ENCODE data around the gene TTBK1. TPM values are rescaled to one million over a fixed set of nuclear protein-coding genes. Genes with fewer than 3 reads are reported as not detected.
"Not testable (repeated sequence)": the region's sequence is repeated elsewhere in the genome, so short reads cannot be mapped to it uniquely, and the experiment has no call there.

Gene TTBK1
- total RNA-seq, 1 experiment from 2014 or later, result 0.79 TPM

DNA sequence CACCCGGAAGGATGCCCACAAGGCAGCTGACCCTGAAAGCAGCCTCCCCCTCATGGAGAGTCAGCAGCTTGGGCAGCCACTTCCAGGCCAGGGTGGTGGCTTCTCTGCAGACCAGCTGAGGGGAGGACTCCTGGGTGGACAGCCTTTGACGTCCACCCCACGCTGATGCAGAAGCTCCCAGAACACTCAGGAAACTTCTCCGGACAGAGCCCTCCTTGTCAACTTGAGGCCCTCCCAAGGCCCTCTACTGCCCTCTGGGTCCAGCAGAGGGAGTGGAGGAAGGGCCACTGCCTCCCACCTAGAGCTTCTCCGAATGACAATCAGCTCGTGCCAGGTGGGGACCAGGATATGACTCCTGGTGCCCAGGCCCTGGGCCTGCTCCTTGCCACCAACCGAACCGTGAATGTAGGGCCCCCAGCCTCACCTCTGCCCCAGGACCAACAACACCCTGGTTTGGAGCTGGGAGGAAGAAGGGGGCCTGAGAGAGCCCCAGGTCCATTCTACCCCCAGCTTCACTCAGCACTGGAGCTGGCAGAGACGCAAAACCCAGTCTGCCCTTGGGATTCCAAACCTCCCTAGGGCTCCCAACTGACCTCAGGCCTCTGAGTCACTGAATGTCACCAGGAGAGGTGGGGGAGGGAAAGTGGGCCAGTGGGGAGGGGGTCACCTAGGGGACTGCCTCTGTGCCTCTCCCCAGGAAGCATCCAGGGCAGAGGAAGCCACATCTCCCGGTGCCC lies 43.9 kb downstream of the TTBK1 start:
- no peak for DNase-seq (ENCODE audit: low spot score)

DNA sequence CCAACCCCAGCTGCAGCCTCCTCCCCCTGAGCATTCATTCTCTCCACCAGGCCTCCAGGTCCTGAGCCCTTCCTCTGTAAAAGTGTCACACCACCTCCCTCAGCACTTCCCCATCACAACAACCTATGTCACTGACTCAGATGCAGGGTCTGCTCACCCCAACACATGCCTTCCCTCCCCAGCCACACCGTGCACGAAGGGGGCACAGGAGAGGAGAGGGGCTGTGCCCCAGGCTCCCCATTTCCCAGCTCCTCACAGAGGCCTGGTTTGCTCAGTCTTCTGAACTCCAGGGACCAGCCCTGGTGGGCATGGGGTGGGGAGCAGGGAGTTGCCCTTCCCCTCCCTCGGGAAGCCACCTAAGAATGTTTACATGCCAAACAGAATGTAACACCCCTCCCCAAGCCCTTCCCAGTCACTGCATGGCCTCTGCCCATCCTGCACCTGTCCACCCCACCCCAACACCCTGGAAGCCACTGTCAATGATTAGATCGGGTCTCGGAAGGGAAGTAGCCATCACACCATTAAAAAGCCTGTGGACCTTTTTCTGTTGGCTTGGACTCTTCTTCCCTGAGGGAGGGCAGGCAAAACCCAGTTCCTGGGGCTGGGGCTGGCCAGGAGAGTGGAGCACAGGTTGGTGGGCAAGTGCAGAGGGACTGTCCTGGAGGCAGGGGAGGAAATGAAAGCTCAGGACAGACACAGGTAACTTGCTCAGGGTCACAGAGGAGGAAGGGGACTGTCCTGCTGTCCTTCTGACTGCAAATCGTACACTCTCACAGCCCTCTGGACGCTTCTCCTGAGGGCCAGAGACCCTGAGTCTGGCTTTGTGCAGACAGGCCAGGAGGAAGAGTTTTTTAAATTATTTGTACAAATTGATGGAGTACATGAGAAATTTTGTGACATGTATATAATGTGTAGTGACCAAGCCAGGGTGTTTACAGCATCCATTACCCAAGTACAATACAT lies 44.7 kb downstream of the TTBK1 start:
- no peak for DNase-seq (ENCODE audit: low spot score)

DNA sequence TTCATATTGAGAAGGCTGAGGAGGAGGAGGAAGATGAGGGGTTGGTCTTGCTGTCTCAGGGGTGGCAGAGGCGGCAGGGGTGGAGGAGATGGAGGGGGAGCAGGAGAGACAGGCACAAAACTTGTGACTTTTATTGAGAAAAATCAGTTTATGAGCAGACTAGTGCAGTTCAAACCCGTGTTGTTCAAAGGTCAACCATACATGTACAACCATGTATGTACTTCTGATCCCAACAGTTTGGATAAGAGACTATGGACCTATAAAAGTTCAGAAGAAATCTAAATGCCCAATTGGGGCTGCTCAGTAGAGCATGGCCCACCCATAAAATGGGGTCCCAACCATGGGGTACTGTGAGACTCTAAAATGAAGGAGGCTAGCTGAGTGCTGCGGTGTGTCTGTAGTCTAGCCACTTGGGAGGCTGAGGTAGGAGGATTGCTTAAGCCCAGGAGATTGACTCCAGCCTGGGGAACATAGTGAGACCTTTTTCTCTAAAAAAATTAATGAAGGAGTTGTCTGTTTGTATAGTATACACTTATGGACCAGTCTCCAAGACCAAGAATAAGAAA lies 47.1 kb downstream of the TTBK1 start:
- DNase-seq (ENCODE audit: low spot score), result no peak

DNA sequence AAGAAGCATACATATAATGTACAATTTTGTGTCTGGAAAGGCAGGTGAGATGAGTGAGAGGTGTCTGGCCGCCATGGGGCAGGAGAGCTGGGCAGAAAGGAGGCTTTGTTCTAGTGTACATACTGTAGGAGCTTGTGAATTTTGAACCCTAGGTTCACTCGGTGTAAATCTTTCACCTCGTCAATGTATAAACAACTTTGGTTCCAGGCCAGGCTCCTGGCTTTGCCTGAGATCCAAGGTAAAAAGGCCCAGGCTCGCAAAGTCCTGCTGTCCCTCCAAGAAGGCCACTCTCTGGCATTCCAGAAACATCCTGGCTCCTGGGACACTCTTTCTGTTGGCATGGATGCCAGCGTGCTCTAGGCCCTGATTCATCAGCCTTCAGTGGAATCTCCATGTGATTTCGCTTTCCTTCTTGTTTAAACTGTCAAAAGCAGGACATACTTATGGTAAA lies 47.6 kb downstream of the TTBK1 start:
- DNase-seq (ENCODE audit: low spot score), result no peak

DNA sequence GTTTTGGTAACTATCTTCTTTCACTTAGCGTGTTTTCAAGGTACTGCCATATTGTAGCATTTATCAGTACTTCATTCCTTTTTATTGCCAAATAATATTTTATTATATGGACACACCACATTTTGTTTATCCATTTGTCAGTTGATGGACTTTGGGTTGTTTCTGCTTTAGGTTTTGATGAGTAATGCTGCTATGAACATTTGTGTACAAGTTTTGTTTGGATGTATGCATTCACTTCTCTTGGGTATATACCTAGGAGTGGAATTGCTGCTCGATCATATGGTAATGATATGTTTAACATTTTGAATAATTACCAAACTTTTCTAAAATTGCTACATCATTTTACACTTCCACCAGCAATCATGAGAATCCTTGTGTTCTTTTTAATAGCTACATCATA lies 48.4 kb downstream of the TTBK1 start:
- no peak for DNase-seq (ENCODE audit: low spot score)

DNA sequence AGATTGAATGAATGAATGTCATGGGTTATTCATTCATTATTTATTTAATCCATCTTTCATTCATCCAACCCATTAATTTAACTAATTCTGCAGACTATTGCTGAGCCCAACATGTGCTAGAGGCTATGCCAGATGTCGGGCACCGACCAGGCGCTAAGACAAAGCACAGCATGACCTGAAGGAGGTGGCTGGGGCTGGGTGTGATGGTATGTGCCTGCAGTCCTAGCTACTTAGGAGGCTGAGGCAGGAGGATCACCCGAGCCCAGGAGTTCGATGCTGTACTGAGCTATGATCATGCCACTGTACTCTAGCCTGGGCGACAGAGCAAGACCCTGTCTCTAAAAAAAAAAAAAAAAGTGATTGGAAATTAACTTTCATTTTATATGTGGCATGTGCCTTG lies 49.1 kb downstream of the TTBK1 start:
- DNase-seq (ENCODE audit: low spot score), result no peak

DNA sequence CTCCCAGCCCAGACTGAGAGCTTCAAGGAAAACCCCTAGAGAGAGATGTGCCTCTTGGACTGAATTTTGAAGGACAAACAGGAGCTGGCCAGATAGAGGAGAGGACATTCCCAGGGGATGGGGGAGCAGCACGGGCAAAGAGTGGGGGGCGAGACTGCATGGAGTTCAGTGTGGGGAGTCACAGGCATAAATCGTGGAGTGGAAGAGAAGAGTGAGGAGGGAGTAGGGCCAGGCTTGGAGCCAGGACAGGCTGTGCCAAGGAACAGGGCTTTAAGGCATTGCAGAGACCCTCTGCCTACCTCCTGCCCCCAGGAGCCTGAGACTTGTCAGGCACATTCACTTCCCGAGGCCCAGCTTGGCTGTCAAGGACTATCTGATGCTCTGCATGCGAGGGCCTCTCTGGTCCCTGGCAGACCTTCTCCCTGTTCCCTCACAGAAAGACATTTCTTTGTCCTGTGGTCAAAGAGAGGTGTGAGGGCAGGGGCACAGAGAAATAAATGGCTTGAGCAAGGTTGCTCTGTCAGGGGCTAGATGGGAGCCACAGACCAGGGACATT lies 49.6 kb downstream of the TTBK1 start:
- no peak for DNase-seq (ENCODE audit: low spot score)

DNA sequence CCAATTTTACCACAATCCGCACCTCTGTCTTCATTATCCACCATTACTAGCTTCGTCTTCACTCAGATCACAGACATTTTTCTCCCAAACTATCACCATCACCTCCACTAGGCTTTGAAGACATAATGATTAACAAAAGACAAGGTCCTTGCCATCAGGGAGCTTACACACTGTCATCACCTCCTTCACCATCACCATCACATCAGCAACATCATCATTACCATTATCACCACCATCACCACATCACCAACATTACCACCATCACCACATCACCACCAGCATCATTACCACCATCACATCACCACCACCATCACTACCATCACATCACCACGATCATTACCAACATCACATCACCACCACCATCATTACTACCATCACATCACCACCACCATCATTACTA lies 50.4 kb downstream of the TTBK1 start:
- no peak for DNase-seq (ENCODE audit: low spot score)

DNA sequence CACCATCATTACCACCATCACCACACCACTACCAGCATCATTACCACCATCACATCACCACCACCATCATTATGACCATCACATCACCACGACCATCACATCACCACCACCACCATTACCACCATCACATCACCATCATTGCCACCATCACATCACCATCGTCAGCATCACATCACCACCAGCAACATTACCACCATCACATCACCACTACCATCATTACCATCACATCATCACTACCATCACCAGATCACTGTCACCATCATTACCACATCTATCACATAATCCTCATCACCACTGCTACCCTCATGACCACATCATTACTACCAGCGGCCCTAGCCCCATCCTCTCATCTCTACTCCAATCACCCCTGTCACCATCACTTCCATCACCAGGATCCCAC lies 51.3 kb downstream of the TTBK1 start:
- no peak for DNase-seq (ENCODE audit: low spot score)

DNA sequence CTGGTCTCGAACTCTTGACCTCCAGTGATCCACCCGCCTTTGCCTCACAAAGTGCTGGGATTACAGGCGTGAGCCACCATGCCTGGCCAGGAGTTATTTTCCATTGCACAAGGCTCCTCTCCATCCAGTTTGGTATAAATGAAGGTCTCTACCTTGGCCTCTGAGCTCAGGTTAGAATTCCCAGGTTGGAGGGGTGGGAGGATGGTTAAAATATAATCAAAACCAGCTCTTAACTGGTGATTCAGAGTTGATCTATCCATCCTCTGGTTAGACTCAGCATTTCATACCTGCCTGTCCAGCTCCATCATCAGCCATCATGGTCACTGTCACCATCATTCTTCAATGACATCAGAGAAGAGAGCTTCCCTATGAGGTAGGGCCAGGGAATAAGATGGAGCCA lies 52.2 kb downstream of the TTBK1 start:
- DNase-seq (ENCODE audit: low spot score), result no peak

DNA sequence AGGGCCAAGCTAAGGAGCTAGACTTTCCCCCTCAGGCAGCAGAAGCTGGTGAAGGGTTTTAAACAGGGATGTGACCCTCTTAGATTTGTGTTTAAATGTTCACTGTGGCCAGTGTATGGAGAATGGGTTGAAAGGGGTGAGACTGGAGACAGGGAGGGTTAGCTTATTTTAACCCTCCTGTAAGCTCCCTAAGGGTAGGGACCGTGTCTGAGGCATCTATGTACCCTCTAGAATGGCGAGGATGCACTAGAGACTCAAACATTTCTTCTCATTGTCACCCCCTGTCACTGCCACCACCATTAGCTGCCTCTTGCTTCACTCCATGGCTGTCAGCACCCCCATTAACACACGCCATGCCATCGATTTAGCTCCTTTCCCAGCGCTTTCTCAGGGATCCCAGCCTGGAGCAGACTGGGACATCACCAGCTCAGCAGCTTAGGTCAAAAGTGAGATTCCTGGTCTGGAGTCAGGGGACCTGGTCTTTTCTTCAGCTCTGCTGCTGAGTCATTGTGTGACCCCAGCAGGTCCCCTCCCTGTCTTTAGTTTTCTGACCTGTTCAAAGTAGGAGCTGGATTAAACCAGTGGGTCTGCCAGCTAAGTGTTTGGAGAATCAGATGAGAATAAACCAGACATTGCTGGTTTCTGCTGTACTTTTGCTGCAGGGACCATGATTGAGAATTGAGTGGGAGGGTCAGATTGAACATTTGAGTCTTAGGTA lies 53.7 kb downstream of the TTBK1 start:
- no peak for DNase-seq (ENCODE audit: low spot score)

DNA sequence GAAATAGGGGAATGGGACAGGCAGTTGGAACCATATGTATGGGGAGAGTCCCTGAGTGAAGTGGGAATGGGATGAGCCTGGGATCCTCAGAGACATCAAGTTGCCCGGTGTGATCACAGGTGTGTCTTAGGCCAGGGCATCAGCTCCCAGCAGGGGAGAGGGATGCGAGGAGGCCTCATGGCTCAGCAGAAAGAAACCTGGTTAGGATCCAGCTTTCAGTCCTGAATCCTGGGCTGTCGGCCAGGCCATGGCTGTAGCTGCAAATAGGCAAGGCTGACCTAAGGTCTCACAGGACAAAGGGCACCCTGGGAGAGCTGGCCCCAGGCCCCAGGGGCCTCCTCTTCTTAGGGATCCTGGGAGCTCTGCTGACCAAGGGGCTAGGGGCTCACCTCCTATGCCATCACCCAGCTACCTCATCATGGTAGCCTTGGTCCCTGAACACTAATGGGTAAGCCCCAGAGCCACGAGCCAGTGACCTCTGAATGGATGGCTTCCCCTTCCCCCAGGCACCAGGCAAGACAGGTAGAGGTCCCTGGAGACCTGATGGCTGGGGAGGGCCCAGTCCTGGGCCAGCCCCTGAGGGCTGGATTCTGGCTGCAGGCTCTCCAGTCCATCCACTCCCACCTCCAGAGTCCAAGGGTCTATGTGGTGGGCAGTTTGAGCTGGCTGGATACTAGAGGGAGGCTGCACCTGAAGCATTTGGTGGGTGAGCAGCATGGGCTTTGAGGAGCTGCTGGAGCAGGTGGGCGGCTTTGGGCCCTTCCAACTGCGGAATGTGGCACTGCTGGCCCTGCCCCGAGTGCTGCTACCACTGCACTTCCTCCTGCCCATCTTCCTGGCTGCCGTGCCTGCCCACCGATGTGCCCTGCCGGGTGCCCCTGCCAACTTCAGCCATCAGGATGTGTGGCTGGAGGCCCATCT lies 54.6 kb downstream of the TTBK1 start, which contains the start of gene SLC22A7:
SLC22A7 (plus strand) TSS at position 617 of the 921 bp plus-strand sequence; CDS start at position 716, 99 bp downstream.
- no peak for DNase-seq (ENCODE audit: low spot score)

DNA sequence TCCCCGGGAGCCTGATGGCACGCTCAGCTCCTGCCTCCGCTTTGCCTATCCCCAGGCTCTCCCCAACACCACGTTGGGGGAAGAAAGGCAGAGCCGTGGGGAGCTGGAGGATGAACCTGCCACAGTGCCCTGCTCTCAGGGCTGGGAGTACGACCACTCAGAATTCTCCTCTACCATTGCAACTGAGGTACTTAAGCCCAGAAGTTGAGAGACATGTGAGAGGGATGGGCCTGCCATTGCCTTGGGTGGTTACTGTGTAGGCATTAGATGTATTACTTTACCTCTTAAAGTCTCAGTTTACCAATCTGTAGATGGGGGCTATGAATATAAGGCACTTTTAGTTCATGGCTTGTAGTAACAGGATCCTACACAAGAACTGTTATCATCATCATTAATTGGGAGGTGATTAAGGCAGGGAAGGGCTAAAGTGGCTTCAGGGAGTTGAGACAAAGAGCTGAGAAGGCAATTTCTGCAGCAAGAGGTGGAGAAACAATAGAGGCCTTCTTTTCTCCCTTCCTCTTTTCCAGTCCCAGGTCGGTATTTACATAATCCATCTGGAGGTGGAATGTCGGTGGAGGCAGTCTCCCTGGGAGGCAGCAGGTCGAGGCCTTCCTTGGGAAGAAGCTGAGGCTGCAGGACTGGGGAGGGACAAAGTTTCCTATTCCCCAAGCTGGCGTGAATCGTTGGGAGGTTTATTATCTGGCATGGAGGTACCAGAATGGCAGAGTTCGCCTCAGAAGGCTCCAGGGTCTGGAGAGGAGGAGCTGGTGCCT lies 55.5 kb downstream of the TTBK1 start:
- no peak for DNase-seq (ENCODE audit: low spot score)

DNA sequence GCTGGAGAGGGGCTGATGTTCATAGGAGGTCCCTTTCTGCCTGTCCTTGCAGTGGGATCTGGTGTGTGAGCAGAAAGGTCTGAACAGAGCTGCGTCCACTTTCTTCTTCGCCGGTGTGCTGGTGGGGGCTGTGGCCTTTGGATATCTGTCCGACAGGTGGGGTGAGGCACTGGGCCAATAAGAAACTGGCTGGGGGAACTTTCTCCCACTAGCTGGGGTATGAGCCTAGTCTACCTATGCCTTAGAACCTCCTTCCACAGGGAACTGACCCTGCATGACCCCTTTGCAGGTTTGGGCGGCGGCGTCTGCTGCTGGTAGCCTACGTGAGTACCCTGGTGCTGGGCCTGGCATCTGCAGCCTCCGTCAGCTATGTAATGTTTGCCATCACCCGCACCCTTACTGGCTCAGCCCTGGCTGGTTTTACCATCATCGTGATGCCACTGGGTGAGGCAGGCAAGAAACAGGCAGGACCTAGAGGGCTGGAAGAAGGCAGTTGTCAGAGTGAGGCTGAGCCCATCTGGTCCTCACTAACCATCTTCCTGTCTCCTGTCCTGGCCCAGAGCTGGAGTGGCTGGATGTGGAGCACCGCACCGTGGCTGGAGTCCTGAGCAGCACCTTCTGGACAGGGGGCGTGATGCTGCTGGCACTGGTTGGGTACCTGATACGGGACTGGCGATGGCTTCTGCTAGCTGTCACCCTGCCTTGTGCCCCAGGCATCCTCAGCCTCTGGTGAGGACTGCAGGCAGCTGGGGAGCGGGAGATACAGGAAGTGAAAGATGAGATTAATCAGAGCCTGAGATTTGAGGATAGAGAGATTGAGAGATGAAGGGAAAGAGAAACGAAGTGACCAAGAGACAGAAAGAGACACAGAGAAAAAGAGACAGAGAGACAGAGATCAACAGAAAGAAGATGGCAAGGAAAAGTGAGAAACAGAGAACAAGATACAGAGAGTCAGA lies 56.3 kb downstream of the TTBK1 start:
- no peak for DNase-seq (ENCODE audit: low spot score)

DNA sequence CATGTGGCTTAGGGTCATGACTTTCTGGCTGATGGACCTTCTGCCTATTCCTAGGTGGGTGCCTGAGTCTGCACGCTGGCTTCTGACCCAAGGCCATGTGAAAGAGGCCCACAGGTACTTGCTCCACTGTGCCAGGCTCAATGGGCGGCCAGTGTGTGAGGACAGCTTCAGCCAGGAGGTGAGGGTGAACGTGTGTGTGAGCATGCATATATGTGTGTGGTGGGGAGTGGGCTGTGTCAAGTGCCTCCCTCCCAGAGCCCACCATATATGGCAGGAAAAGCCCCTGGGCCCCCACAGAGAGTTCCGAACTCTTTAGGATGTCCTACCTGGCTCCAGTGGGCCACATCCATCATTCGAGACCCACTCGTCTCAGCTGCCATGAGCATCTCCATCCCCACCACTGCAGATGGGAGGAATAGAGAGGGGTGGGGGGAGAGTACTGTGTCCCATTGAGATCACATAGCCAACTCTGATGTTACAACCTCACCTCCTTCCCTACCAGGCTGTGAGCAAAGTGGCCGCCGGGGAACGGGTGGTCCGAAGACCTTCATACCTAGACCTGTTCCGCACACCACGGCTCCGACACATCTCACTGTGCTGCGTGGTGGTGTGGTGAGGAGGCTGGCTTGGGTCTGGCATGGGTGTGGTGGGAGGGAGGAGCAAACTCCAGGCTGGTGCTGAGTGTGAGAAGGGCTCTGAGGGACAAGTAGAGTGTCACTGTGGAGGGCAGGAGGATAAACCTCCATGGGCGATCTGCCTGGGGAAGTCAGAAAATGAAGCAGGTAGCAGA lies 58.0 kb downstream of the TTBK1 start:
- DNase-seq (ENCODE audit: low spot score), result no peak

DNA sequence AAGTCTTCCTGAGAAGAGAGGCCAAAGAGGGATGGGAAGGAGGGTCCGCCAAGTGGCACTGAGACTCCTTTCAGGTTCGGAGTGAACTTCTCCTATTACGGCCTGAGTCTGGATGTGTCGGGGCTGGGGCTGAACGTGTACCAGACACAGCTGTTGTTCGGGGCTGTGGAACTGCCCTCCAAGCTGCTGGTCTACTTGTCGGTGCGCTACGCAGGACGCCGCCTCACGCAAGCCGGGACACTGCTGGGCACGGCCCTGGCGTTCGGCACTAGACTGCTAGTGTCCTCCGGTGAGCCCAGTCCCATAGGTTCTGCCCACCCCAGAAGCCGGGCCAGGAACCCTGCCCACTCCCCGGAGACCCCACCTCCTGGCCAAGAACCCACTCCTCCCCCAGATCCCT lies 58.8 kb downstream of the TTBK1 start:
- DNase-seq (ENCODE audit: low spot score), result no peak

DNA sequence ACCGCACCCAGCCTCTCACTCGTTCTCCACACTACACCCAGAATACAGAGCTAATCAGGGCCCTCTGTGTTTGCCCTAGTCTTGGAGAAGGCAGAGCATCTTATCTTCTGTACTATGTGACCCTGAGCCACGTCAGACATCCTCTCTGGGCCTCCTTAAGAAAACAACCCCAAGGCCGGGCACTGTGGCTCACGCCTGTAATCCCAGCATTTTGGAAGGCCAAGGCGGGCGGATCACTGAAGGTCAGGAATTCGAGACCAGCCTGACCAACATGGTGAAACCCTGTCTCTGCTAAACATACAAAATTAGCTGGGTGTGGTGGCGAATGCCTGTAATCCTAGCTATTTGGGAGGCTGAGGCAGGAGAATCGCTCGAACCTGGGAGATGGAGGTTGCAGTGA lies 59.7 kb downstream of the TTBK1 start:
- not testable (repeated sequence) for DNase-seq (ENCODE audit: low spot score)
